ENCODE results near the gene UBA3. TPM values are rescaled to one million over a fixed set of nuclear protein-coding genes. Genes with fewer than 3 reads are reported as not detected.

The UBA3 gene
- total and polyA plus RNA-seq, 2 of the 13 experiments (the other 11 are each of a cell fraction or from before 2014, with no cell fraction given): 40.7 to 49.0 TPM

GRCh38 chr3:69084326-69085167 lies 4.4 kb upstream of the UBA3 start, which contains the start of gene ARL6IP5 (continued):
- no peak for TF ChIP-seq ZBTB42 (CRISPR knock-in tag; IDR thresholded peaks at IDR 0.05)
- no peak for TF ChIP-seq FOSL1 (CRISPR knock-in tag; IDR thresholded peaks at IDR 0.05; ENCODE audit: borderline replicate concordance)
- no peak for TF ChIP-seq ATM (IDR thresholded peaks at IDR 0.05; ENCODE audit: borderline replicate concordance)
- TF ChIP-seq SP4 (CRISPR knock-in tag; IDR thresholded peaks at IDR 0.05): no peak
- TF ChIP-seq ZBTB14 (CRISPR knock-in tag; IDR thresholded peaks at IDR 0.05): no peak
- 0 out of 2 replicates have a peak, but pooled peaks have one; percentile 3 for TF ChIP-seq ZNF710 (CRISPR knock-in tag; IDR thresholded peaks at IDR 0.05; ENCODE audit: borderline replicate concordance)
- no peak for TF ChIP-seq ZNF704 (CRISPR knock-in tag; IDR thresholded peaks at IDR 0.05; ENCODE audit: borderline replicate concordance)
- TF ChIP-seq KLF16 (CRISPR knock-in tag; IDR thresholded peaks at IDR 0.05): 0 out of 4 replicates have a peak, but pooled peaks of 1 of the 2 experiments have one; percentile 38
- TF ChIP-seq HOXD1 (CRISPR knock-in tag; IDR thresholded peaks at IDR 0.05): no peak
- no peak for TF ChIP-seq IRX3 (CRISPR knock-in tag; IDR thresholded peaks at IDR 0.05; ENCODE audit: borderline replicate concordance, low read depth)
- TF ChIP-seq ZNF367 (CRISPR knock-in tag; IDR thresholded peaks at IDR 0.05; ENCODE audit: borderline replicate concordance): no peak
- no peak for TF ChIP-seq TBX3 (IDR thresholded peaks at IDR 0.05; ENCODE audit: borderline replicate concordance)
- no peak for TF ChIP-seq BRCA1 (CRISPR knock-in tag; IDR thresholded peaks at IDR 0.05)
- TF ChIP-seq NFE2L2 (IDR thresholded peaks at IDR 0.05; ENCODE audit: low read length): no peak
- TF ChIP-seq GTF3A (CRISPR knock-in tag; conservative IDR thresholded peaks at IDR 0.05): no peak
- no peak; the same call in 1 of the 2 replicates for TF ChIP-seq NFYB (CRISPR knock-in tag; IDR thresholded peaks at IDR 0.05)
- no peak for TF ChIP-seq ZNF432 (CRISPR knock-in tag; IDR thresholded peaks at IDR 0.05; ENCODE audit: borderline replicate concordance)
- TF ChIP-seq RARG (CRISPR knock-in tag; IDR thresholded peaks at IDR 0.05; ENCODE audit: low read depth): no peak
- TF ChIP-seq THAP9 (CRISPR knock-in tag; IDR thresholded peaks at IDR 0.05; ENCODE audit: borderline replicate concordance): peak; percentile 74; the same call in 1 of the 2 replicates
- TF ChIP-seq CEBPG (CRISPR knock-in tag; IDR thresholded peaks at IDR 0.05): no peak
